ENCODE results near the gene MASP1.
"Not testable (repeated sequence)": the region's sequence is repeated elsewhere in the genome, so short reads cannot be mapped to it uniquely, and the experiment has no call there.

MASP1 gene

DNA sequence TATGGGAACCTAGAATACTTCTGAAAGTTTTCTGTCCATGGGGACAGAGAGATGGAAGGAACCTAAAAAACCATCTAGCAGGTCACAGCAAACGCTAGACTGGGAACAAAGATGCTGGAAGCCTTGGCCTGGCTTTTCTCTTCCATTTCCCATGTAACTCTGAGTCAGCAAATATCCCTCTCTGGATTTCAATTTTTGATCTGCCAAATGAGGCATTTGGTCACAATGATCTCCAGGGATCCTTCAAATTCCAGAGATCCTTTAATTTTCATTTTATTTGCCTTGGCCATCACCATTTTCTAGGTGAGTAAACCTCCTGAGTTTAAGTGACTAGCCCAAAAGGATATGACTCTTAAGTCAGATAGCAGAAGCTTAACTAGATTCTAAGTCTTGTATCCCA lies 54.6 kb downstream of the MASP1 start:
- in situ Hi-C loops (cut with HindIII; ENCODE audit: low sequenced_read_pairs), result no loop called here

DNA sequence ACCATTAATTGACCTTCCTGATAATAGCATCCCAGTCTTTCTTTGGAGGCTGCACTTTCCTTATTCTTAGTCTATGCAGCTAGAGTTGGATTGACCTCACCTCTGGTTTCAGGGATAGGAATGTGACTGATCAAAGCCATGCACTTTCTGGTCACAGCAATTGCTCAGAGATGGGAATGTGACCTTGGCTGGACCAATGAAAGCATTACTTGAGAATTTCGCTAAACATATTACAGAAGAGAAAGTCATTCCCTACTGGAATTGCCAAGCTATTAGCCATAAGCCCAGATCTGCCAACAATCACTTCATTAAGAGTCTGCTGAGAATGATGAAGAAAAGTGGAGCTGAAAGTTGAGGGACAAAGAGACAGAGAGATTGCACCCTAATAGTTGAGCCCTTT lies 61.5 kb downstream of the MASP1 start:
- in situ Hi-C loops (cut with HindIII; ENCODE audit: low sequenced_read_pairs), result no loop called here

DNA sequence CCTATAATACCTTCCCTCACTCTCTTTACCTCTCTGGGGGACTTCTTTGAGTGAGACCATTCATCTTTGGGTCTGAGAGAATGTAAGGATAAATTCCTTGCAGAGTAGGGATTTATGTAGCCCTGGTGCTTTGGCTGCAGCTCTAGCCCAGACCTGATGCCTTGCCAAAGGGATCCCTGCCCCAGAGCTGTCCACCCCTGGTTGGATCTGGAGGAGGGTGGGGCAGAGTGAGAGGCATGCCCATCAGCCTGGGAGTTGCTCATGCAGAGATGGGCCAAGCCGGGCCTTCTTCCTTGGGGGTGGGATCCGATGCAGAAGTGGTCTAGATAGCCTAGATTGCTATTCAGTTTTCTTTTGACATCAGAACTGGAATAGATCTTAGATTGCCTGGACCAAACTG lies 62.8 kb downstream of the MASP1 start:
- in situ Hi-C loops (cut with HindIII; ENCODE audit: low sequenced_read_pairs), result no loop called here

DNA sequence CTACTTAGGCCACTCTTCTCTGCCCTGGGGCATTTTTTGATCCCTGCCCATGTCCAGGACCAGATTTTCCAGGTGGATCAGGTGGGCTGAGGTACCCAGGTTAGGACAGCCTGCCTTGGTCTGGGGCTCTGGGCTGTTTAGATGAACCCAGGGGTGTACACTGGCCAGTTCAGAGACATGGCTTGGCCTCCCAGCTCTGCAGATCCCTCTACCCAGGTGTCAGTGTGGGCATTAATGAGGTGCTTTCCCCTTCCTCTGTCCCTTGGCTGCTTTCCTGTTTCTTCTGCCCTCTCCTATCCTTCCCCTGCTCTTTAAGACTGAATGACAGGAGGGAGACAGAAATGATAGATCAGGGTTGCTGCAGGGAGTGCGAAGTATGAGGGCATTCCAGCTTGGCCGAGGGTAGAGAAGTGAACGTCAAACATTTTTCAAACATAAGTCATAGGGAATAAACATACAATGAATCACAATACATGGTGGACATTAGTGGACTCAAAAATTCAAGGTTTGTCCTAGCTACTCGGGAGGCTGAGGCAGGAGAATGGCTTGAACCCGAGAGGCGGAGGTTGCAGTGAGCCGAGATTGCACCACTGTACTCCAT lies 63.8 kb downstream of the MASP1 start:
- in situ Hi-C loops (cut with HindIII; ENCODE audit: low sequenced_read_pairs), result no loop called here

DNA sequence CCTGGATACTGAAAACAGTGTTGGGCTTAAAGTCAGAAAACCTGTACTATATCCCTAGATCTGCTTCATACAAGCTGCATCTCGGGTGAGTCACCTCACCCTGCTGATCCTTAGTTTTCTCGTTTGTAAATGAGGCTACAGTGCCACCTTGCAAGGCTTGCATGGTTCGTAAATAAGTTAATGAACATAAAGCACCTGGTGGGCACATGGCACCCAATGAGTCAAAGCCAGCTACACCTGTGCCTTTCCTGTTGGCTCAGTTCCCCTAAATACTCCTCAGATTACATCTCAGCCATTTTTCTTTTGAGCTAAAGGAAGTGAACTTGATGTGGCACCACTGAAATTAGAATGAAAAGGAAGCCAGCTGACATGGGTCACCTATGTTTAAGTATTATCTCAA lies 67.7 kb downstream of the MASP1 start:
- in situ Hi-C loops (cut with HindIII; ENCODE audit: low sequenced_read_pairs), result no loop called here

DNA sequence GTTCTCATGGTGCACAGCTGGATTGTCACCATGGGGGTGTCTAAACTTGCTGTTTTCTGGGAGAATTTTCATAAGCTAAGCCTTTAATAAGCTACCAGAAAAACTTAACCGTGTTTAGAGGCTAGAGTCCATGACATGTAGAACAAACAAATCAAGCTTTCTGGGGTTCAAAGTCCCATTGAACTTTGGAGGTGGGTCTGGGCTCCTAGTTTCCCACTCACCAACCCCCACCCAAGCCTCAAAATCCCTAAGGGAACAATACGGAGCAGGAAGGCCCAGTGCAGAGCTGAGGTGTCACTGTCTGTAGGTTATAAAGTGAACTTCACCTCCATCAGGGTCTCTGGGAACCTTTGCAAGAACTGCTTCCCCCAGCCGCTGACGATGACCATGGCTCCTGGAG lies 68.7 kb downstream of the MASP1 start:
- in situ Hi-C loops (cut with HindIII; ENCODE audit: low sequenced_read_pairs), result no loop called here

DNA sequence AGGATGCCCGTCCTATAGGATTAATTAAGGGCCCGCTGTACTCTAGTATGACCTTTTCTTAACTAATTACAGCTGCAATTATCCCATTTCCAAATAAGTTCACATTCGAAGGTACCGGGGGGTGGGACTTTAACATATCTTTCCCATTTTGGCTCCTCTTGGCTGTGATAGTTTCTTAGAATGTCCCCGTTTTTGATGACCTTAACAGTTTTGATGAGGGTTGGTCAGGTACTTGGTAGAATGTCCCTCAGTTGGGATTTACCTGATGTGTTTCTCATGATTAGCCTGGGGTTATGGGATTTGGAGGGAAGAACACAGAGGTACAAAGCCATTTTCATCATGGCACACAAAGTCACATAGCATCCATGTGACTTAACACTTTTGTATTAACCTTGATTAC lies 76.1 kb downstream of the MASP1 start:
- in situ Hi-C loops (cut with HindIII; ENCODE audit: low sequenced_read_pairs), result no loop called here

DNA sequence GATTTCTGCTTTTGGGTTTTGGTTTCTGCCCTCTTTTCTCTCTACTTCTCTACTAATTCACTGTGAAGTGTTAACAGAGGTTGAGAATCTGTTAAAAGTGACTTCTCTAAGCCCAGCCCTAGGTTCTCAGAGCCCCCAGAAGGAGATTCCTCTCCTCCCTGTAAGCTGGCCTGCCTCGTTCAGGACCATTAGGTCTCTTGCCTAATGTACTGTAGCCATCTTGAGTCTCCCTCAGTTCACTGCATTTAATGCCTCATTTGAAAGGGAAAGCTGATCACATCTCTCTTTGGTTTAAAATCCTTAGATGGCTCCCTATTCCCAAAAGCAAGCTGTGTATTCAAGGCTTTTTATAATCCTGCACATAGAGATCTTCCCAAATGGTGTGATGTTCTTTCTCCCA lies 77.9 kb downstream of the MASP1 start:
- in situ Hi-C loops (cut with HindIII; ENCODE audit: low sequenced_read_pairs), result no loop called here

DNA sequence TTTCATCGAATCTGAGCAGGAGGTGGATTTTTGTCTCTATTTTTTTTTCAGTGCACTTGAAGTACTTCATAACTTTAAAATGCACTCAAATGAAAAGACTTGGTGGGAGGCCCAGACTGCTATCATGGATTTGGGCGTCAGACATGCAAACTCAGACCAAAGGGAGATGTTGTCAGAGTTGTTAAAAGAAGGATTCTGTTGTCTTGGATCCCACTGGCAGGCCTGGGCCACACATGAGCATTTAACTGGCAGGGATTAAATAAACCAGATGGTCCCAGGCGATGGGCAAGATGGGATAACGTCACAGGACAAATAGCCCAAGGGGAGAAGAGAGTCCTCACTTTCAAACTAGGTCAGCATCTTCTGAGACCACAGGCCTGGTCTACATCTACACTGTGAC lies 78.8 kb downstream of the MASP1 start:
- in situ Hi-C loops (cut with HindIII; ENCODE audit: low sequenced_read_pairs), result no loop called here

DNA sequence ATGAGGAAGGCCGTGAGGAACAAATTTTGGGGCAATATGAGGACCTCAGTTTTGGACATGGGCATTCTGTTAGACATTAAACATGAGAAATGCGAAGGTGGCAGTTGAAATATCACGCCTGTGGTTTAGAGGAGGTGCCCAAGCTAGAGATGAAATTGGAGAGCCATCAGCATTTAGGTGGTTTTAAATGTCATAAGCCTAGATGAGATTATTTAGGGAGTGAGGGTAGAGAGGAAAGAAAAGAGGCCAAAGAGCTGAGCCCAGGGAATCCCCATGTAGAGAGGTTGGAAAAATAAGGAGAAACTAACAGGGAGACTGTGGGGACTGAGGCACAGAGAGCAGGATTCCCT lies 79.4 kb downstream of the MASP1 start:
- in situ Hi-C loops (cut with HindIII; ENCODE audit: low sequenced_read_pairs), result no loop called here

DNA sequence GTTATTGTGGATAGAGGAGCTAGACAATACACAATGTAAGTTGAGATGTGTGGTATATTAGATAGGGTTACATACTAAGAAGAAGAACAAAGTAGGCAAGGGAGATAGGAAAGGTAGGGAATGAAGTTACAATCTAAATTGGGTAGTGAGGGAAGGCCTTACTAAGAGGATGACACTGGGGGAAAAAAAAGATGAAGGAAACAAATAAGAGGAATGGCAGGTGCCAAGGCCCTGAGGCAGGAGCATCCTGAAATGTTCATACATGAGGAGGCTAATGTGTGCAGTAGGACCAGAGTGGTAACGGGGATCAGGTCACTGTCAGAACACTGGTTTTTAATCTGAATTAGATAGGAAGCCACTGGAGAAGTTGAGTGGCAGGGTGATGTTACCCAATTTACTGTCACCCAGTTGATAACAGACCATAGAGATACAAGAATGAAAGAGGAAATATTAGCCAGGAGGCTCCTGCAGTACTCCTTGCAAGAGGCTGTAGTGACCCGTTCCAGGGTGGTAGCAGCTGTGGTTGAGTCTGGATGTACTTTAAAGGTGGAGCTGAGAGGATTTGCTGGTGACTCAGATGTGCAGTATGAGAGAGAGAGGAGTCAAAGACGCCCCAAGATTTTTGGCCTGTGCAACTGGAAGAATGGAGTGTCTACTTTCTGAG lies 79.9 kb downstream of the MASP1 start:
- in situ Hi-C loops (cut with HindIII; ENCODE audit: low sequenced_read_pairs), result no loop called here

DNA sequence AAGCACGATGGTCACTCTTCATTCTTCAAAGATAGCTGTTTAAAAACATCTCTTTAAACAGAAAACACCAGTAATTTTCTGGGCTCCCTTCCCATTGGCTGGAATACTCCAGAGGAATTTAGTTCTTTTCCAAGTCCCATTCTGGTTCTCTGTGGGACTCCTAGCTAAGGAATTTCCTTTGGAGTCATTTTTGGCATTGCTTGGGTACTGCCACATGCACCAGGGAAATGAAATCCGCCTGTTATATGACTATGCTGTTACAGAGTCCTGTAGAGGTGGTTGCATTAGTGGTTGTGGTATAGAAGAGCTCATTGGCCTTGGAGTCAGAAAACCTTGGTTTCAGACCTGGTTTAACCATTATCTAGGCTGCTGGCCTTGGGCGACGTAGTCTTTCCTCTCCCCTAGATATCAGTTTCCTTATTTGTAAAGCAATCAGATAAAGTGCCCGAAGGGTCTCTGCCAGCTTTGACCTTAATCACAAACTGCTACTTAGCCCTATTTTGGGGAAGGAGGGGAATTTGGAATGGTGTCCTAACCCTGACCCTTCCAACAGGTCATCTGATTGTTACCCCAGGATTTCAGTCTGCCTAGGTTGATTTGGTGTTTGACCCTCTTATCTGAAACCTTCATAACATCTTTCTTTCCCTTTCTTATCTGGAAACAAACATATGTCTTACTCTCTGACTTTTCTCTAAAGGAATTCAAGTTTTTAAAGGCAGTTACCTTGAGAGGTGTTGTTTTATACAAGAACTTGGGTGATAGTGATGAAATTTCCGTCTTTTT lies 80.8 kb downstream of the MASP1 start:
- in situ Hi-C loops (cut with HindIII; ENCODE audit: low sequenced_read_pairs), result no loop called here

DNA sequence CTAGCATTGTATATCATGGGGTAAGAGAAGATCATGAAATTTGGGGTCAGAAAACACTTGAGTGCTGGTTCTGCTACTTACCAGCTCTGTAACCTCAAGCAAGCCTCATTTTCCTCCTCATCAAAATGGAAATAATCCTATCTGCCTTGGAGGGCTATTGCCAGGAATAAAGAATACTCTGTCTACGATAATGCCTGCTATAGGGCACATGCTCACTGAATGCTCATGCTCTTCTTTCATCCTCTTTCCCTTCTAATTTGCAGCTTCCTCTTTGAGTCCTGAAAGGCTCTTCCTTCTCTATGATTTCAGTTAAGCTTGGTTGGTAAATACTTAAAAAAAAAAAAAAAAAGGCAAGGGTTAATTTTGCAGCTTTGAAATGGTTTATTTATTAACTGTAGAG lies 81.4 kb downstream of the MASP1 start:
- in situ Hi-C loops (cut with HindIII; ENCODE audit: low sequenced_read_pairs), result no loop called here

DNA sequence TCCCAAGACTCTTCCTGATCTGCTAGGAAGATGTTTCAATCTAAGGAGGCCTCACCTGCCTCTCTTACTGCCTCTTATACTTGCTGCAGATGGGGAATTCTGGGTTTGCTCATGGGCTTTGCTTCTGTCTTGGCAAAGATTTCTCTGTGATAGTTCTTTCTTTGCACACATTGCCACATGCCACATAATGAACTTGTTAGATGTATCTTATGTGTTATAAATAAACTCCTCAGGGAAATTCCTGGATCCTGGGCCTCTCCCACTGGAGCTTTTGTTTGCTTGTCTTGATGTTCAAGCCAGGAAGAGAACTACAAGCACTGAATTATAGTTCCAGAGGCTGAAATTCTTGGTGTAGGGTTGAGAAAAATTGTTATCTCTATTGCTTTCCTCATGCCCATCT lies 82.0 kb downstream of the MASP1 start:
- in situ Hi-C loops (cut with HindIII; ENCODE audit: low sequenced_read_pairs), result no loop called here

DNA sequence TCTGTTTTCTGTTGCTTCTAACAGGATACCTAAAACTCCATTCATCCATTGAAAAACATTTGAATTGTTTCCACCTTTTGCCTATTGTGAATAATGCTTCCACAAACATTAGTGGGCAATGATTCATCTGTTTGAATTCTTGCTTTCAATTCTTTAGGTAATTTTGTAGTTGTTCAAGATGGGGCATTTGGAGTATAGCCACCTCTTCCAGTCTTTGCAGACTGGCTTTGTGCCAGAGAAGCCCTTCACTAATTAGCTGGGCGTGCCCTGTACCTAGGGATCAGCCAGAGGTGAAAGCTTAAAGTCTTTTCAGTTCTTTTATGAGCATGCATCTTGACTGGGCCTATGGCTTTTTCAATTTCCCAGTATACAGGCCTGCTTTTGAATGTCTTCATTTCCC lies 83.4 kb downstream of the MASP1 start:
- in situ Hi-C loops (cut with HindIII; ENCODE audit: low sequenced_read_pairs), result no loop called here

DNA sequence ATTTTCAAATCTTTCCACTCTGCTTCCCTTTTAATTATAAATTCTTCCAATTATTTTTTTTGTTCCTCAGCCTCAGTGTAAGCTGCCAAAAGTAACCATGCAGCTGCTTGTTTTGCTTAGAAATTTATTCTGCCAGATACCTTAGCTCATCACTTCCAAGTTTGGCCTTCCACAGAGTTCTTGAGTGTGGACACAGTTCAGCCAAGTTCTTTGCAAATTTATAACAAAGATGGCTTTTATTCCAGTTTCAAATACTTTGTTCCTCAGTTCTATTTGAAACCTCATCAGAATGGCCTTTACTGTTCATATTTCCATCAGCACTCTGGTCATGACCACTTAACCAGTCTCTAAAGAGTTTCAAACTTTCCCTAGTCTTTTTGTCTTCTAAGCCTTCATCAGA lies 83.9 kb downstream of the MASP1 start:
- in situ Hi-C loops (cut with HindIII; ENCODE audit: low sequenced_read_pairs), result no loop called here

DNA sequence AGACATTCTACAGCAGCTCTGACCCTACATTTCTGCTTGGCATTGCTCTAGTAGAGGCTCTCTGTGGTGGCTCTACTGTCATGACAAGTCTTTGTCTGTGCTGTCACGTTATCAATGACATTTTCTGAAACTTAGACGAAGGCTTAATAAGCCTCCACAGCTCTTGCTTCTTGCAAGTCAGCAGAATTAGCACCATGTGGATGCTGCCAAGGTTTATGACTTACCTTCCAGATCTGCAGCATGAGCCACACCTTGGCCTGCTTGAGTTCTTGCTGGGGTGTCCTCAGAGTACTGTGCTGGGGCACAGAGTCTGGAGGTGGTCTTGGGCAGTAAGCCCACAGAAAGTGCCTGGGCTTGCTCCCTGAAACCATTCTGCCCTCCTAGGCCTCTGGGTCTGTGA lies 84.5 kb downstream of the MASP1 start:
- in situ Hi-C loops (cut with HindIII; ENCODE audit: low sequenced_read_pairs), result no loop called here

DNA sequence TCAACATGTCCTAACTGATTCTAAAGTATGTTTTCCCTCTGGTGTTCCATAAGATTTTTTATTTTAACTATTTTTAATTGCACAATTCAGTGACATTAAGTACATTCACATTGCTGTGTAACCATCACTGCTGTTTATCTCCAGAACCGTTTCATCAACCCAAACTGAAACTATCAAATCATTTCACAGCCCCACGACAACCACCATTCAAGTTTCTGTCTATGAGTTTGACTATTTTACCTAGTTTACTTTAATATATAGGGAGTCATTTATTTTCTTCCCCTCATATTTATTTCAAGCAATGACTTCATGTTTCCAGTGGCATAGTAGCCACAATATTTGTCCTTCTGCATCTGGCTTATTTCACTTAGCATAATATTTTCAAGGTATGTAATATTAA lies 85.9 kb downstream of the MASP1 start:
- in situ Hi-C loops (cut with HindIII; ENCODE audit: low sequenced_read_pairs), result no loop called here

DNA sequence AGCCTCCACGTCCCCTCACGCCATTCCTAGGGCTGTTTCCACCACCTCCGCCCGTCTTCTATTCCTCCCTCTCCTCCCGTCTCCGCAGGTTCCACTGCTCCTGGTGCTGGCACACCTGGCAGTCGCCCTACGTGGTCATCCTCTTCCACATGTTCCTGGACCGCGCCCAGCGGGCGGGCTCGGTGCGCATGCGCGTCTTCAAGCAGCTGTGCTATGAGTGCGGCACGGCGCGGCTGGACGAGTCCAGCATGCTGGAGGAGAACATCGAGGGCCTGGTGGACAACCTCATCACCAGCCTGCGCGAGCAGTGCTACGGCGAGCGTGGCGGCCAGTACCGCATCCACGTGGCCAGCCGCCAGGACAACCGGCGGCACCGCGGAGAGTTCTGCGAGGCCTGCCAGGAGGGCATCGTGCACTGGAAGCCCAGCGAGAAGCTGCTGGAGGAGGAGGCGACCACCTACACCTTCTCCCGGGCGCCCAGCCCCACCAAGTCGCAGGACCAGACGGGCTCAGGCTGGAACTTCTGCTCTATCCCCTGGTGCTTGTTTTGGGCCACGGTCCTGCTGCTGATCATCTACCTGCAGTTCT lies 92.0 kb downstream of the MASP1 start:
- in situ Hi-C loops (cut with HindIII; ENCODE audit: low sequenced_read_pairs), result not testable (repeated sequence)

DNA sequence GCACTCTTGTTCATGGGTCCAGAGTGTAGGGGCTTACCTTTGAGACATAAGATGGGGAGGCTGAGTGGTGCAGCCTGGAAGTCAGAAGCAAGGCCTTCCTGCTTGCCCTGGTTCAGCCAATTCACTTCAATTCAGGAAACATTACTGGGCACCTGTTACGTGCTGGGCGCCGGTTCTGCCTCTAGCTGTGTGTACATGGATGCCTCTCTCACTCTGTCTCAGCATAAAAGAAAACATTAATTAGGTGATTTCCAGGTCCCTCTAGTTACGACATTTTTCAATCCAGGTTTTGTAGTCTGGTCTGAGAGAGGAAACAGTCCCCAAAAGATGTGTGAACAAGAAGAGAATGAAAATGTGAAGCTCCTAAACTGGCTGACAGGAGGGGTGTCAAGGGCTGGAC lies 93.0 kb downstream of the MASP1 start:
- in situ Hi-C loops (cut with HindIII; ENCODE audit: low sequenced_read_pairs), result no loop called here

DNA sequence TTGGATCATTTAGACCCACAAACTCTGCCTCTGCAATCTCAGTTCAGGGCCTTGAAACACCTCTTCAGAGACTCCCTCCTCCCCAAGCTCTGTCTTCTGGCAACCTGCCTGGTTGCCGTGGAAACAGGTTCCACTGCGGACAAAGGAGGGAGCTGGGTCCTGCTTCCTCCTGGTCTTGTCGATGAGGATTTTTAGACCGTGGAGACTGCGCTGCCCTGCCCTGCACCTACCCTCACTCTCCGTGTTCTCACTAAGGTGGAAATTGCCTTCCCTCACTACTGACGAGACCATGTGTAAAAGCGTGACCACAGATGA lies 94.2 kb downstream of the MASP1 start, which contains the start of gene RTP1:
TSS of gene RTP1 (plus strand) at position 152 of the 315 bp plus-strand sequence. CDS start at position 182, 30 bp downstream.
- in situ Hi-C loops (cut with HindIII; ENCODE audit: low sequenced_read_pairs), result no loop called here

Measured in DLD1 (cell line).